Spleen (tissue), 7 donors: ENCODE results near the gene FASN.

ENCODE experiments used
- CTCF ChIP-seq, 11 experiments: fragments of 200-600 bp in 7 of 11; fragments of 450-650 bp in 4 of 11; sonication (generic) in 4 of 11; IDR thresholded peaks in 8 of 11; conservative IDR thresholded peaks in 3 of 11; 1 replicate in 7 of 11; 2 replicates in 4 of 11; pipeline versions ENCODE4 v1.4.0 to v1.8.0; 2016 to 2021; ENCODE audit warnings: antibody characterized with exemption in 11 of 11, inconsistent platforms in 4 of 11, mild to moderate bottlenecking in 1 of 11
- POLR2A ChIP-seq, 3 donors: fragments of 450-650 bp; IDR thresholded peaks; one replicate each; pipeline ENCODE4 v1.5.1; 2017; ENCODE audit warnings: antibody characterized with exemption in 3 of 3, mild to moderate bottlenecking in 1 of 3
- POLR2AphosphoS5 ChIP-seq, 3 donors: sonication (generic); formaldehyde crosslinking; IDR thresholded peaks; one replicate each; pipeline ENCODE4 v1.5.1; 2017; ENCODE audit warnings: antibody characterized with exemption in 3 of 3
- donor health status: DM: no; HTN: no; CAD: no; lungs with moderate emphysema.
- donor health status: DM: no; HTN: no; CAD: no.
- donor health status: DM: no; HTN: no; CAD: no.

- TF ChIP-seq CTCF (IDR thresholded peaks at IDR 0.05 in 8 of 11, conservative IDR thresholded peaks at IDR 0.05 in 3 of 11): no peak
- TF ChIP-seq POLR2AphosphoS5 (IDR thresholded peaks at IDR 0.05): no peak
- TF ChIP-seq POLR2A (IDR thresholded peaks at IDR 0.05): no peak
Measured at GRCh38 chr17:82083009-82083408, 15.0 kb downstream of the FASN start.
